ENCODE measurements around the gene FTO.

- TF ChIP-seq CTCF (conservative IDR thresholded peaks at IDR 0.05) (no peak), ZFX (IDR thresholded peaks at IDR 0.05) (no peak)
These were observed 49.5 kb downstream of the FTO start for GRCh38 chr16:53753431-53753830.
